Measurements from ENCODE around the gene AKT1S1. TPM values are rescaled to one million over a fixed set of nuclear protein-coding genes. Genes with fewer than 3 reads are reported as not detected.

AKT1S1 gene
- total and polyA plus RNA-seq, 11 donors: 25.3 to 55.1 (median 35.0) TPM

GRCh38 chr19:49854378-49855263 is 22.5 kb downstream of the AKT1S1 start:
- no peaks in the 10 kb centered on the region for H3K27me3 ChIP-seq
- H3K4me1 ChIP-seq: peaks cover 3 to 31% (median 25%) of the 10 kb centered on the region in 12 donors
- H3K27ac ChIP-seq: peak overlapping the region in 1 of 12 donors; percentile 24
- peak in 1 of 5 donors; percentile 65 for DNase-seq
- ATAC-seq: no peak
- WGBS, 4 donors: 87 to 91% (median 89%) methylated on average over 18 to 39 of the region's 39 CpGs
- H3K36me3 ChIP-seq: peaks cover 0 to 54% (median 48%) of the 10 kb centered on the region in 9 donors
- no peak overlapping the region for H3K4me3 ChIP-seq
- intact Hi-C loops (cut with DNase I): loop anchor here in 6 of 10 donors (5.0 kb wide), 3 partner anchors 32 to 42 kb away; partner anchors contain the start of genes MED25 (in 3 of the 6) and FUZ (in 1 of the 6)
- TF ChIP-seq CTCF (IDR thresholded peaks at IDR 0.05) (no peak), POLR2A (IDR thresholded peaks at IDR 0.05) (no peak)
- no peaks in the 10 kb centered on the region for H3K9me3 ChIP-seq

- Histone ChIP-seq H3K36me3 (peaks cover 0 to 48% (median 43%) of the 10 kb centered on the region in 9 donors), H3K4me1 (peaks cover 3 to 32% (median 25%) of the 10 kb centered on the region in 12 donors), H3K27ac (peak overlapping the region in 1 of 12 donors; percentile 36), H3K9me3 (peaks cover 0 to 7% (median 0%) of the 10 kb centered on the region in 12 donors), H3K27me3 (no peaks in the 10 kb centered on the region), H3K4me3 (no peak overlapping the region)
- WGBS, 4 donors: 79 to 89% (median 86%) methylated on average over 8 to 10 of the region's 10 CpGs
- no peak for ATAC-seq
- intact Hi-C loops (cut with DNase I): loop anchor here in 4 of 10 donors (5.0 kb wide), 2 partner anchors 37 to 42 kb away; partner anchors contain the start of genes MED25 (in 3 of the 4) and FUZ (in 1 of the 4)
- no peak for TF ChIP-seq CTCF (IDR thresholded peaks at IDR 0.05)
- no peak for TF ChIP-seq POLR2A (IDR thresholded peaks at IDR 0.05)
- no peak for DNase-seq
These were observed 23.2 kb downstream of the AKT1S1 start for GRCh38 chr19:49853852-49854377.

- H3K4me3 ChIP-seq: peak overlapping the region in 9 of 12 donors; percentile 60 to 99 (median 80)
- intact Hi-C loops (cut with DNase I): loop anchor here in 4 of 10 donors (5.0 kb wide), 2 partner anchors 35 to 40 kb away; partner anchors contain the start of genes MED25 (in 3 of the 4) and FUZ (in 1 of the 4)
These were observed 24.5 kb downstream of the AKT1S1 start for GRCh38 chr19:49852631-49853126.

More at GRCh38 chr19:49852631-49853126, 24.5 kb downstream of the AKT1S1 start:
- peak overlapping the region in 1 of 12 donors; percentile 100 for H3K27ac ChIP-seq
- peaks cover 3 to 42% (median 25%) of the 10 kb centered on the region in 12 donors for H3K4me1 ChIP-seq
- H3K36me3 ChIP-seq: peaks cover 0 to 35% (median 31%) of the 10 kb centered on the region in 9 donors
- WGBS, 4 donors: 75 to 80% (median 76%) methylated on average over 14 of the region's 14 CpGs
- no peak for TF ChIP-seq POLR2A (IDR thresholded peaks at IDR 0.05)
- TF ChIP-seq CTCF (IDR thresholded peaks at IDR 0.05): no peak
- DNase-seq (no peak), ATAC-seq (no peak)
- no peaks in the 10 kb centered on the region for H3K27me3 ChIP-seq
- H3K9me3 ChIP-seq: peaks cover 0 to 9% (median 0%) of the 10 kb centered on the region in 12 donors

Data from heart left ventricle (tissue), 16 donors.